Thyroid gland (tissue), 4 donors: Measurements from ENCODE around the gene ELOVL7.

ENCODE experiments used
- CTCF ChIP-seq, 6 experiments: fragments of 200-600 bp in 3 of 6; fragments of 450-650 bp in 3 of 6; sonication (generic) in 3 of 6; IDR thresholded peaks; one replicate each; pipeline ENCODE4 v1.5.1; 2016 to 2019; ENCODE audit warnings: antibody characterized with exemption in 6 of 6, mild to moderate bottlenecking in 2 of 6, inconsistent platforms in 1 of 6, moderate library complexity in 1 of 6
- POLR2A ChIP-seq, 2 donors: fragments of 450-650 bp; IDR thresholded peaks; one replicate each; pipeline ENCODE4 v1.6.1; 2017; ENCODE audit warnings: antibody characterized with exemption in 2 of 2, mild to moderate bottlenecking in 2 of 2, moderate library complexity in 1 of 2

GRCh38 chr5:60724126-60724525 is 119.9 kb downstream of the ELOVL7 start:
- no peak for TF ChIP-seq CTCF (IDR thresholded peaks at IDR 0.05)
- no peak for TF ChIP-seq POLR2A (IDR thresholded peaks at IDR 0.05)
